Vagina (tissue), 2 donors: ENCODE measurements around the gene GP1BB. TPM values are rescaled to one million over a fixed set of nuclear protein-coding genes. Genes with fewer than 3 reads are reported as not detected.

Experiments
- DNase-seq, 2 donors: peaks; one replicate each; pipeline ENCODE4 v3.0.0-alpha.2; 2017; ENCODE audit errors: extremely low spot score in 2 of 2
- H3K27ac ChIP-seq: fragments of 200-600 bp; sonication (generic); one replicate; pipeline ENCODE4 v1.5.1; 2019
- H3K27me3 ChIP-seq: fragments of 200-600 bp; sonication (generic); one replicate; pipeline ENCODE4 v1.5.1; 2019
- H3K36me3 ChIP-seq, 2 donors: fragments of 200-600 bp; sonication (generic); one replicate each; pipeline ENCODE4 v1.5.1; 2017 to 2019
- H3K4me1 ChIP-seq: fragments of 200-600 bp; sonication (generic); one replicate; pipeline ENCODE4 v1.5.1; 2019
- H3K4me3 ChIP-seq, 2 donors: fragments of 200-600 bp; sonication (generic); 1 replicate in 1 of 2; 2 replicates in 1 of 2; pipeline ENCODE4 v1.5.1; 2016 to 2019
- H3K9me3 ChIP-seq: fragments of 200-600 bp; sonication (generic); one replicate; pipeline ENCODE4 v1.5.1; 2019
- CTCF ChIP-seq, 3 experiments: fragments of 450-650 bp in 2 of 3; fragments of 200-600 bp in 1 of 3; sonication (generic) in 1 of 3; IDR thresholded peaks; one replicate each; pipeline ENCODE4 v1.5.1; 2017 to 2019; ENCODE audit warnings: antibody characterized with exemption in 3 of 3, mild to moderate bottlenecking in 2 of 3, moderate library complexity in 2 of 3
- POLR2A ChIP-seq, 2 donors: fragments of 450-650 bp; IDR thresholded peaks; one replicate each; pipeline ENCODE4 v1.6.1; 2017; ENCODE audit warnings: antibody characterized with exemption in 2 of 2, mild to moderate bottlenecking in 2 of 2, moderate library complexity in 2 of 2
- POLR2AphosphoS5 ChIP-seq, 2 donors: sonication (generic); formaldehyde crosslinking; IDR thresholded peaks; one replicate each; pipeline ENCODE4 v1.9.0; 2017; ENCODE audit warnings: antibody characterized with exemption in 2 of 2, mild to moderate bottlenecking in 2 of 2, low read depth in 1 of 2; ENCODE audit not compliant: insufficient read depth in 1 of 2
- intact Hi-C: fragments of 100-400 bp; cut with DNase I; formaldehyde crosslinking; loops from one replicate; pipeline ENCODE4 v1.15.1; 2023
- total RNA-seq: library from RNA; depleted of rRNA; stranded (reverse); fragments of >200 nt; gene quantifications from one replicate; pipeline ENCODE4 v1.2.3, GENCODE V29; 2016

Gene GP1BB
- total RNA-seq, 1 donor from 2014 or later: 14.5 TPM

GRCh38 chr22:19713650-19714311 is 9.6 kb upstream of the GP1BB start:
- Histone ChIP-seq H3K36me3 (no peaks in the 10 kb centered on the region), H3K9me3 (no peaks in the 10 kb centered on the region), H3K27ac (peak overlapping the region; percentile 75), H3K4me1 (peaks cover 61% of the 10 kb centered on the region), H3K27me3 (no peaks in the 10 kb centered on the region), H3K4me3 (peak overlapping the region; percentile 78 to 87)
- intact Hi-C loops: no loop called here
- no peak for DNase-seq
- no peak for TF ChIP-seq CTCF (IDR thresholded peaks at IDR 0.05)
- TF ChIP-seq POLR2AphosphoS5 (IDR thresholded peaks at IDR 0.05; ENCODE audit: insufficient read depth in 1 of 2, low read depth in 1 of 2): no peak
- TF ChIP-seq POLR2A (IDR thresholded peaks at IDR 0.05): no peak

GRCh38 chr22:19714312-19715187 is 8.8 kb upstream of the GP1BB start, which contains the start of gene SEPTIN5:
Gene SEPTIN5, plus strand, starts transcription at chr22:19714503. Its CDS starts 86 bp downstream, at chr22:19714589.
- intact Hi-C loops: loop anchor here (5.0 kb wide), 1 partner anchor 32 kb away; no protein-coding TSS in a partner anchor
- Histone ChIP-seq H3K27ac (peak within 1 kb of the TSS; percentile 85), H3K4me1 (peaks cover 64% of the 10 kb centered on the region), H3K9me3 (no peaks in the 10 kb centered on the region), H3K27me3 (no peaks in the 10 kb centered on the region), H3K36me3 (no peaks in the 10 kb centered on the region), H3K4me3 (peak within 1 kb of the TSS; percentile 78 to 87)
- DNase-seq: no peak
- TF ChIP-seq POLR2AphosphoS5 (IDR thresholded peaks at IDR 0.05; ENCODE audit: insufficient read depth in 1 of 2, low read depth in 1 of 2) (no peak), CTCF (IDR thresholded peaks at IDR 0.05) (no peak), POLR2A (IDR thresholded peaks at IDR 0.05) (no peak)

- Histone ChIP-seq H3K4me1 (peaks cover 59% of the 10 kb centered on the region), H3K27ac (peak overlapping the region; percentile 85), H3K36me3 (peaks cover 0 to 5% of the 10 kb centered on the region in 2 donors), H3K9me3 (no peaks in the 10 kb centered on the region), H3K4me3 (peak overlapping the region; percentile 78 to 87), H3K27me3 (no peaks in the 10 kb centered on the region)
- TF ChIP-seq POLR2A (IDR thresholded peaks at IDR 0.05) (no peak), CTCF (IDR thresholded peaks at IDR 0.05) (no peak), POLR2AphosphoS5 (IDR thresholded peaks at IDR 0.05; ENCODE audit: insufficient read depth in 1 of 2, low read depth in 1 of 2) (no peak)
- intact Hi-C loops: loop anchor here (5.0 kb wide), 1 partner anchor 33 kb away; no protein-coding TSS in a partner anchor
- no peak for DNase-seq
These were observed 8.0 kb upstream of the GP1BB start for GRCh38 chr22:19715188-19715930.

- Histone ChIP-seq H3K27ac (peak overlapping the region; percentile 85), H3K4me3 (no peak overlapping the region), H3K4me1 (peaks cover 58% of the 10 kb centered on the region), H3K9me3 (no peaks in the 10 kb centered on the region), H3K36me3 (peaks cover 0 to 14% of the 10 kb centered on the region in 2 donors), H3K27me3 (no peaks in the 10 kb centered on the region)
- TF ChIP-seq POLR2A (IDR thresholded peaks at IDR 0.05) (no peak), CTCF (IDR thresholded peaks at IDR 0.05) (no peak), POLR2AphosphoS5 (IDR thresholded peaks at IDR 0.05; ENCODE audit: insufficient read depth in 1 of 2, low read depth in 1 of 2) (no peak)
- intact Hi-C loops: loop anchor here (5.0 kb wide), 1 partner anchor 34 kb away; no protein-coding TSS in a partner anchor
- DNase-seq: no peak
These were observed 7.1 kb upstream of the GP1BB start for GRCh38 chr22:19716041-19716828.
